GM19240 (cell line): ENCODE data around the gene ABCB8.

Experiments used
- DNase-seq: peaks from one replicate; pipeline ENCODE4 v3.0.0; 2011; ENCODE audit warnings: low spot score; ENCODE audit not compliant: insufficient read length

ABCB8 gene

GRCh38 chr7:151056666-151057505 lies 28.6 kb downstream of the ABCB8 start:
- no peak for DNase-seq

- peak; percentile 56 for DNase-seq
Observed at GRCh38 chr7:151057506-151057988, 29.3 kb downstream of the ABCB8 start, which contains the start of gene CDK5. TSS of gene CDK5 (minus strand) at chr7:151057897. CDS start at chr7:151057848, 49 bp downstream.

GRCh38 chr7:151057989-151058780 lies 29.9 kb downstream of the ABCB8 start:
- peak; percentile 100 for DNase-seq

- DNase-seq, result no peak
Observed at GRCh38 chr7:151058781-151059366, 30.6 kb downstream of the ABCB8 start.

GRCh38 chr7:151059367-151060112 lies 31.3 kb downstream of the ABCB8 start, which contains the start of gene SLC4A2:
TSS of gene SLC4A2 (plus strand) at chr7:151059589. CDS start at chr7:151061988, 2,399 bp downstream.
- DNase-seq, result peak; percentile 92

GRCh38 chr7:151060113-151060415 lies 31.8 kb downstream of the ABCB8 start:
- DNase-seq, result no peak

GRCh38 chr7:151060416-151061212 lies 32.4 kb downstream of the ABCB8 start:
- no peak for DNase-seq

GRCh38 chr7:151061213-151062110 lies 33.2 kb downstream of the ABCB8 start:
- no peak for DNase-seq

GRCh38 chr7:151062111-151062398 lies 33.8 kb downstream of the ABCB8 start:
- no peak for DNase-seq

- DNase-seq, result no peak
Observed at GRCh38 chr7:151062399-151063211, 34.4 kb downstream of the ABCB8 start.

GRCh38 chr7:151063212-151063561 lies 34.9 kb downstream of the ABCB8 start:
- DNase-seq, result no peak

- DNase-seq, result no peak
Observed at GRCh38 chr7:151064454-151064853, 36.2 kb downstream of the ABCB8 start.

GRCh38 chr7:151064993-151065392 lies 36.7 kb downstream of the ABCB8 start:
- DNase-seq, result no peak

GRCh38 chr7:151065516-151065915 lies 37.3 kb downstream of the ABCB8 start:
- no peak for DNase-seq

GRCh38 chr7:151066273-151066974 lies 38.2 kb downstream of the ABCB8 start:
- no peak for DNase-seq

GRCh38 chr7:151068069-151068773 lies 40.0 kb downstream of the ABCB8 start:
- no peak for DNase-seq

GRCh38 chr7:151069841-151070573 lies 41.8 kb downstream of the ABCB8 start:
- DNase-seq, result no peak
